ENCODE results near the gene TMEM150A.

- no peak for TF ChIP-seq CTCF (conservative IDR thresholded peaks at IDR 0.05; ENCODE audit: low read depth, low read length)
- TF ChIP-seq RAD21 (IDR thresholded peaks at IDR 0.05; ENCODE audit: low read length), result no peak
- no peak for TF ChIP-seq POLR2A (IDR thresholded peaks at IDR 0.05; ENCODE audit: low read depth, low read length)
These were observed 48.6 kb upstream of the TMEM150A start for GRCh38 chr2:85651097-85651496.

All from IMR-90 (cell line).